Liver (tissue), 3 donors: ENCODE results near the gene ABCA1.

Source experiments
- CTCF ChIP-seq: fragments of 150-350 bp; IDR thresholded peaks from 2 replicates; pipeline ENCODE4 v1.5.1; 2017; ENCODE audit warnings: improper control_type of control experiment, low read depth, low read length; ENCODE audit not compliant: missing input control
- EGR1 ChIP-seq, 2 donors: IDR thresholded peaks; 2 replicates each; pipeline ENCODE4 v1.6.1; 2016 to 2018; ENCODE audit warnings: antibody characterized with exemption in 2 of 2, low read depth in 2 of 2
- HNF4A ChIP-seq, 2 donors: conservative IDR thresholded peaks; 2 replicates each; pipeline ENCODE4 v1.6.1; 2016; ENCODE audit warnings: antibody characterized with exemption in 2 of 2, mild to moderate bottlenecking in 2 of 2
- HNF4G ChIP-seq: IDR thresholded peaks from 2 replicates; pipeline ENCODE4 v1.6.1; 2016; ENCODE audit warnings: antibody characterized with exemption
- SP1 ChIP-seq: IDR thresholded peaks from 2 replicates; pipeline ENCODE4 v1.6.1; 2018; ENCODE audit warnings: antibody characterized with exemption, mild to moderate bottlenecking
- TAF1 ChIP-seq: conservative IDR thresholded peaks from 2 replicates; pipeline ENCODE4 v1.6.1; 2016; ENCODE audit warnings: antibody characterized with exemption, mild to moderate bottlenecking
- TF ChIP-seq, protein P1 (sequence below): IDR thresholded peaks from 2 replicates; pipeline ENCODE4 v1.6.1; 2016; ENCODE audit warnings: antibody characterized with exemption
- TF ChIP-seq, protein P2 (sequence below): IDR thresholded peaks from 2 replicates; pipeline ENCODE4 v1.6.1; 2016; ENCODE audit warnings: antibody characterized with exemption
- donor health status: healthy.
- donor health status: healthy.

DNA sequence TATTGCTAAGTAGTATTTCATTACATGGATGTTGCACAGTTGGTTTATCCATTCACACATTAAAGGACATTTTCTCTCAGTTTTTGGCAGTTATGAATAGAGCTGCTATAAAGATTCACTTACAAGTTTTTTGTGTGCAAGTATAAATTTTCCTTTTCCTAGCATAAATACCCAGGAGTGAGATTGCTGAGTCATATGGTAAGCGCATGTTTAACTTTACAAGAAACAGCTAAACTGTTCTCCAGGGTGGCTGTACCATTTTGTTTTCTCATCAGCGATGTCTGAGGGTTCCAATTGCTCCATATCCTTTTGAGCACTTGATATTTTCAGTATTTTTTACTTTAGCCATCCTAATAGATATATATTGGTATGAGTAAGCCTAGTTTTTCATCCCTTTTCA is 16.4 kb upstream of the ABCA1 start:
- no peak for TF ChIP-seq EGR1 (IDR thresholded peaks at IDR 0.05; ENCODE audit: low read depth in 2 of 2)
- TF ChIP-seq, protein P1, sequence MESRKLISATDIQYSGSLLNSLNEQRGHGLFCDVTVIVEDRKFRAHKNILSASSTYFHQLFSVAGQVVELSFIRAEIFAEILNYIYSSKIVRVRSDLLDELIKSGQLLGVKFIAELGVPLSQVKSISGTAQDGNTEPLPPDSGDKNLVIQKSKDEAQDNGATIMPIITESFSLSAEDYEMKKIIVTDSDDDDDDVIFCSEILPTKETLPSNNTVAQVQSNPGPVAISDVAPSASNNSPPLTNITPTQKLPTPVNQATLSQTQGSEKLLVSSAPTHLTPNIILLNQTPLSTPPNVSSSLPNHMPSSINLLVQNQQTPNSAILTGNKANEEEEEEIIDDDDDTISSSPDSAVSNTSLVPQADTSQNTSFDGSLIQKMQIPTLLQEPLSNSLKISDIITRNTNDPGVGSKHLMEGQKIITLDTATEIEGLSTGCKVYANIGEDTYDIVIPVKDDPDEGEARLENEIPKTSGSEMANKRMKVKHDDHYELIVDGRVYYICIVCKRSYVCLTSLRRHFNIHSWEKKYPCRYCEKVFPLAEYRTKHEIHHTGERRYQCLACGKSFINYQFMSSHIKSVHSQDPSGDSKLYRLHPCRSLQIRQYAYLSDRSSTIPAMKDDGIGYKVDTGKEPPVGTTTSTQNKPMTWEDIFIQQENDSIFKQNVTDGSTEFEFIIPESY = no peak
- TF ChIP-seq CTCF = no peak
- TF ChIP-seq HNF4G = no peak
- no peak for TF ChIP-seq SP1
- no peak for TF ChIP-seq TAF1
- TF ChIP-seq, protein P2, sequence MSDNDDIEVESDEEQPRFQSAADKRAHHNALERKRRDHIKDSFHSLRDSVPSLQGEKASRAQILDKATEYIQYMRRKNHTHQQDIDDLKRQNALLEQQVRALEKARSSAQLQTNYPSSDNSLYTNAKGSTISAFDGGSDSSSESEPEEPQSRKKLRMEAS = no peak
- no peak for TF ChIP-seq HNF4A (conservative IDR thresholded peaks at IDR 0.05)
